HEK293 (cell line): Measurements from ENCODE around the gene GNB1L.

Experiments
- CTCF ChIA-PET: fragments of 350-600 bp; formaldehyde crosslinking; extraction: SDS; loops from one replicate; lab custom pipeline; 2021; ENCODE audit warnings: antibody characterized with exemption; lab: Yijun Ruan, JAX
- POLR2A ChIA-PET: fragments of 300-600 bp; formaldehyde crosslinking; extraction: SDS; loops from one replicate; lab custom pipeline; 2020; ENCODE audit warnings: antibody characterized with exemption, inconsistent platforms; lab: Yijun Ruan, JAX
- H3K27ac ChIP-seq: fragments of 200-500 bp; sonication (Bioruptor generic); 2 replicates; pipeline ENCODE4 v1.5.1; 2014; ENCODE audit warnings: low read depth, low read length, control low read depth, inconsistent platforms; ENCODE audit errors: extremely low read depth
- H3K36me3 ChIP-seq, 2 experiments: fragments of 200-500 bp in 1 of 2; sonication (Bioruptor generic) in 1 of 2; 1 replicate in 1 of 2; 2 replicates in 1 of 2; pipeline ENCODE4 v1.5.1; 2014 to 2017; ENCODE audit warnings: inconsistent platforms in 2 of 2, low read length in 2 of 2; ENCODE audit not compliant: control insufficient read depth in 2 of 2, insufficient read depth in 1 of 2
- H3K4me1 ChIP-seq: fragments of 200-500 bp; sonication (Bioruptor generic); 2 replicates; pipeline ENCODE4 v1.5.1; 2014; ENCODE audit warnings: mild to moderate bottlenecking, low read length, inconsistent platforms; ENCODE audit not compliant: control insufficient read depth, insufficient read depth
- H3K4me3 ChIP-seq: 2 replicates; pipeline ENCODE4 v1.5.1; 2011; ENCODE audit warnings: low read depth, mild to moderate bottlenecking, control low read depth, low read length, moderate library complexity
- H3K9me3 ChIP-seq: fragments of 200-500 bp; sonication (Bioruptor generic); 2 replicates; pipeline ENCODE4 v1.5.1; 2014; ENCODE audit warnings: low read depth, low read length, inconsistent platforms; ENCODE audit not compliant: control insufficient read depth, insufficient read depth
- KLF8 ChIP-seq: fragments of 450-650 bp; formaldehyde crosslinking; IDR thresholded peaks from 2 replicates; pipeline ENCODE4 v1.5.1; 2016; ENCODE audit warnings: missing biosample characterization, missing genetic modification characterization
- OVOL3 ChIP-seq: fragments of 450-650 bp; formaldehyde crosslinking; IDR thresholded peaks from 2 replicates; pipeline ENCODE4 v1.5.1; 2016; ENCODE audit warnings: missing biosample characterization, missing genetic modification characterization
- SCRT2 ChIP-seq: fragments of 450-650 bp; formaldehyde crosslinking; IDR thresholded peaks from 2 replicates; pipeline ENCODE4 v1.5.1; 2016; ENCODE audit warnings: missing biosample characterization, missing genetic modification characterization
- ZBTB17 ChIP-seq: fragments of 450-650 bp; formaldehyde crosslinking; IDR thresholded peaks from 2 replicates; pipeline ENCODE4 v1.5.1; 2016; ENCODE audit warnings: missing biosample characterization, missing genetic modification characterization
- ZBTB48 ChIP-seq: fragments of 450-650 bp; formaldehyde crosslinking; IDR thresholded peaks from 2 replicates; pipeline ENCODE4 v1.5.1; 2016; ENCODE audit warnings: missing biosample characterization, missing genetic modification characterization
- ZIC2 ChIP-seq: fragments of 450-650 bp; formaldehyde crosslinking; IDR thresholded peaks from 2 replicates; pipeline ENCODE4 v1.5.1; 2016; ENCODE audit warnings: missing biosample characterization, missing genetic modification characterization
- ZNF10 ChIP-seq: fragments of 450-650 bp; formaldehyde crosslinking; IDR thresholded peaks from 2 replicates; pipeline ENCODE4 v1.5.1; 2017; ENCODE audit warnings: missing biosample characterization, missing genetic modification characterization
- ZNF114 ChIP-seq: fragments of 450-650 bp; formaldehyde crosslinking; IDR thresholded peaks from 2 replicates; pipeline ENCODE4 v1.5.0; 2017; ENCODE audit warnings: missing biosample characterization, missing genetic modification characterization
- ZNF157 ChIP-seq: fragments of 450-650 bp; formaldehyde crosslinking; IDR thresholded peaks from 2 replicates; pipeline ENCODE4 v1.5.1; 2016; ENCODE audit warnings: missing biosample characterization, missing genetic modification characterization
- ZNF16 ChIP-seq: fragments of 450-650 bp; formaldehyde crosslinking; IDR thresholded peaks from 2 replicates; pipeline ENCODE4 v1.5.1; 2016; ENCODE audit warnings: low read depth, missing biosample characterization, missing genetic modification characterization
- ZNF211 ChIP-seq: fragments of 450-650 bp; formaldehyde crosslinking; IDR thresholded peaks from 2 replicates; pipeline ENCODE4 v1.5.1; 2016; ENCODE audit warnings: low read depth, missing biosample characterization, missing genetic modification characterization
- ZNF239 ChIP-seq: fragments of 450-650 bp; formaldehyde crosslinking; IDR thresholded peaks from 2 replicates; pipeline ENCODE4 v1.5.1; 2016; ENCODE audit warnings: missing biosample characterization, missing genetic modification characterization
- ZNF248 ChIP-seq: fragments of 450-650 bp; formaldehyde crosslinking; IDR thresholded peaks from 2 replicates; pipeline ENCODE4 v1.5.1; 2017; ENCODE audit warnings: missing biosample characterization, missing genetic modification characterization
- ZNF423 ChIP-seq: fragments of 450-650 bp; formaldehyde crosslinking; IDR thresholded peaks from 2 replicates; pipeline ENCODE4 v1.5.1; 2016; ENCODE audit warnings: missing biosample characterization, missing genetic modification characterization
- ZNF426 ChIP-seq: fragments of 450-650 bp; formaldehyde crosslinking; IDR thresholded peaks from 2 replicates; pipeline ENCODE4 v1.5.1; 2017; ENCODE audit warnings: missing biosample characterization, missing genetic modification characterization, mild to moderate bottlenecking, inconsistent platforms, moderate library complexity
- ZNF510 ChIP-seq: fragments of 450-650 bp; formaldehyde crosslinking; IDR thresholded peaks from 2 replicates; pipeline ENCODE4 v1.5.1; 2018; ENCODE audit warnings: mild to moderate bottlenecking, missing genetic modification characterization, missing biosample characterization; ENCODE audit not compliant: insufficient replicate concordance
- ZNF555 ChIP-seq: fragments of 450-650 bp; formaldehyde crosslinking; conservative IDR thresholded peaks from 2 replicates; pipeline ENCODE4 v1.5.1; 2017; ENCODE audit warnings: missing biosample characterization, mild to moderate bottlenecking, missing genetic modification characterization, inconsistent platforms
- ZNF571 ChIP-seq: fragments of 450-650 bp; formaldehyde crosslinking; IDR thresholded peaks from 2 replicates; pipeline ENCODE4 v1.5.0; 2017; ENCODE audit warnings: missing biosample characterization, missing genetic modification characterization
- ZNF596 ChIP-seq: fragments of 450-650 bp; IDR thresholded peaks from 2 replicates; pipeline ENCODE4 v1.5.0; 2018; ENCODE audit warnings: missing biosample characterization, mild to moderate bottlenecking, missing genetic modification characterization, moderate library complexity
- ZNF626 ChIP-seq: fragments of 450-650 bp; sonication (Bioruptor Pico); formaldehyde crosslinking; IDR thresholded peaks from 2 replicates; pipeline ENCODE4 v1.5.1; 2018; ENCODE audit warnings: missing biosample characterization, missing genetic modification characterization, inconsistent platforms
- ZNF660 ChIP-seq: fragments of 450-650 bp; IDR thresholded peaks from 2 replicates; pipeline ENCODE4 v1.5.1; 2018; ENCODE audit warnings: missing biosample characterization, mild to moderate bottlenecking, missing genetic modification characterization
- ZNF664 ChIP-seq: fragments of 450-650 bp; formaldehyde crosslinking; IDR thresholded peaks from 2 replicates; pipeline ENCODE4 v1.5.1; 2016; ENCODE audit warnings: missing biosample characterization, missing genetic modification characterization
- ZNF701 ChIP-seq: fragments of 450-650 bp; formaldehyde crosslinking; IDR thresholded peaks from 2 replicates; pipeline ENCODE4 v1.5.1; 2016; ENCODE audit warnings: missing biosample characterization, missing genetic modification characterization
- ZNF707 ChIP-seq: fragments of 450-650 bp; formaldehyde crosslinking; IDR thresholded peaks from 2 replicates; pipeline ENCODE4 v1.5.1; 2016; ENCODE audit warnings: missing biosample characterization, missing genetic modification characterization
- ZNF791 ChIP-seq: fragments of 450-650 bp; formaldehyde crosslinking; IDR thresholded peaks from 2 replicates; pipeline ENCODE4 v1.5.1; 2016; ENCODE audit warnings: missing biosample characterization, missing genetic modification characterization
- ZNF792 ChIP-seq: fragments of 450-650 bp; formaldehyde crosslinking; IDR thresholded peaks from 2 replicates; pipeline ENCODE4 v1.5.1; 2016; ENCODE audit warnings: missing biosample characterization, missing genetic modification characterization
- ZXDB ChIP-seq: fragments of 450-650 bp; formaldehyde crosslinking; IDR thresholded peaks from 2 replicates; pipeline ENCODE4 v1.5.1; 2016; ENCODE audit warnings: missing biosample characterization, missing genetic modification characterization
- TF ChIP-seq, protein P1 (sequence below): fragments of 450-650 bp; formaldehyde crosslinking; conservative IDR thresholded peaks from 2 replicates; pipeline ENCODE4 v1.5.1; 2016; ENCODE audit warnings: low read depth, missing biosample characterization, missing genetic modification characterization
- TF ChIP-seq, protein P2 (sequence below): fragments of 450-650 bp; formaldehyde crosslinking; IDR thresholded peaks from 2 replicates; pipeline ENCODE4 v1.5.1; 2016; ENCODE audit warnings: missing biosample characterization, missing genetic modification characterization
- TF ChIP-seq, protein P3 (sequence below): fragments of 450-650 bp; formaldehyde crosslinking; optimal IDR thresholded peaks from 2 replicates; pipeline ENCODE3; 2016; ENCODE audit warnings: missing biosample characterization, mild to moderate bottlenecking, missing genetic modification characterization
- TF ChIP-seq, protein P4 (sequence below): fragments of 450-650 bp; formaldehyde crosslinking; IDR thresholded peaks from 2 replicates; pipeline ENCODE4 v1.5.1; 2016; ENCODE audit warnings: missing biosample characterization, missing genetic modification characterization

Gene GNB1L

GRCh38 chr22:19854778-19855503, at the start of gene GNB1L, which contains the start of gene RTL10:
GNB1L (minus strand) TSS chr22:19854874; CDS start chr22:19821355, 33,519 bp downstream.
RTL10 (minus strand) TSS chr22:19854874; CDS start chr22:19852261, 2,613 bp downstream.
- POLR2A ChIA-PET: interaction anchor here (0.6 to 3.5 kb wide), 33 partner anchors 9 to 190 kb away, joined by 3 to 12 read pairs (median 4); partner anchors contain the start of genes GP1BB and TBX1
- Histone ChIP-seq H3K4me3 (peak within 1 kb of the TSS; percentile 86), H3K36me3 (peaks cover 0 to 33% of the 10 kb centered on the region in 2 experiments; a peak in 1 of 3 replicates), H3K27ac (peak within 1 kb of the TSS; percentile 95), H3K9me3 (no peaks in the 10 kb centered on the region), H3K4me1 (no peaks in the 10 kb centered on the region)
- CTCF ChIA-PET: interaction anchor here (0.7 to 1.7 kb wide), 7 partner anchors 10 to 125 kb away, joined by 3 to 9 read pairs (median 5); no protein-coding TSS in a partner anchor
- TF ChIP-seq ZNF596 (no peak), ZNF114 (tag by site-specific recombination) (no peak), OVOL3 (tag by site-specific recombination) (peak; percentile 81; the same call in 1 of the 2 replicates), ZBTB48 (tag by site-specific recombination) (peak; percentile 93), ZNF555 (no peak), ZNF248 (tag by site-specific recombination) (no peak), ZNF16 (tag by site-specific recombination) (no peak), ZNF571 (tag by site-specific recombination) (no peak), ZNF664 (tag by site-specific recombination) (no peak), KLF8 (peak; percentile 53), ZNF701 (tag by site-specific recombination) (no peak), ZNF239 (tag by site-specific recombination) (no peak; the same call in 1 of the 2 replicates), ZXDB (tag by site-specific recombination) (peak; percentile 49; the same call in 1 of the 2 replicates), ZNF423 (tag by site-specific recombination) (no peak), ZNF10 (tag by site-specific recombination) (no peak), SCRT2 (tag by site-specific recombination) (no peak), ZNF157 (tag by site-specific recombination) (no peak), ZNF211 (no peak), ZNF792 (peak; percentile 79), ZNF626 (no peak), ZBTB17 (tag by site-specific recombination) (peak; percentile 93), ZNF510 (tag by site-specific recombination) (no peak), ZNF426 (no peak), ZIC2 (peak; percentile 23; the same call in 1 of the 2 replicates), ZNF660 (tag by site-specific recombination) (peak; percentile 15; the same call in 1 of the 2 replicates), ZNF791 (no peak), ZNF707 (tag by site-specific recombination) (no peak)
- TF ChIP-seq, protein P1, sequence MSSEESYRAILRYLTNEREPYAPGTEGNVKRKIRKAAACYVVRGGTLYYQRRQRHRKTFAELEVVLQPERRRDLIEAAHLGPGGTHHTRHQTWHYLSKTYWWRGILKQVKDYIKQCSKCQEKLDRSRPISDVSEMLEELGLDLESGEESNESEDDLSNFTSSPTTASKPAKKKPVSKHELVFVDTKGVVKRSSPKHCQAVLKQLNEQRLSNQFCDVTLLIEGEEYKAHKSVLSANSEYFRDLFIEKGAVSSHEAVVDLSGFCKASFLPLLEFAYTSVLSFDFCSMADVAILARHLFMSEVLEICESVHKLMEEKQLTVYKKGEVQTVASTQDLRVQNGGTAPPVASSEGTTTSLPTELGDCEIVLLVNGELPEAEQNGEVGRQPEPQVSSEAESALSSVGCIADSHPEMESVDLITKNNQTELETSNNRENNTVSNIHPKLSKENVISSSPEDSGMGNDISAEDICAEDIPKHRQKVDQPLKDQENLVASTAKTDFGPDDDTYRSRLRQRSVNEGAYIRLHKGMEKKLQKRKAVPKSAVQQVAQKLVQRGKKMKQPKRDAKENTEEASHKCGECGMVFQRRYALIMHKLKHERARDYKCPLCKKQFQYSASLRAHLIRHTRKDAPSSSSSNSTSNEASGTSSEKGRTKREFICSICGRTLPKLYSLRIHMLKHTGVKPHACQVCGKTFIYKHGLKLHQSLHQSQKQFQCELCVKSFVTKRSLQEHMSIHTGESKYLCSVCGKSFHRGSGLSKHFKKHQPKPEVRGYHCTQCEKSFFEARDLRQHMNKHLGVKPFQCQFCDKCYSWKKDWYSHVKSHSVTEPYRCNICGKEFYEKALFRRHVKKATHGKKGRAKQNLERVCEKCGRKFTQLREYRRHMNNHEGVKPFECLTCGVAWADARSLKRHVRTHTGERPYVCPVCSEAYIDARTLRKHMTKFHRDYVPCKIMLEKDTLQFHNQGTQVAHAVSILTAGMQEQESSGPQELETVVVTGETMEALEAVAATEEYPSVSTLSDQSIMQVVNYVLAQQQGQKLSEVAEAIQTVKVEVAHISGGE (tag by site-specific recombination): no peak
- TF ChIP-seq, protein P2, sequence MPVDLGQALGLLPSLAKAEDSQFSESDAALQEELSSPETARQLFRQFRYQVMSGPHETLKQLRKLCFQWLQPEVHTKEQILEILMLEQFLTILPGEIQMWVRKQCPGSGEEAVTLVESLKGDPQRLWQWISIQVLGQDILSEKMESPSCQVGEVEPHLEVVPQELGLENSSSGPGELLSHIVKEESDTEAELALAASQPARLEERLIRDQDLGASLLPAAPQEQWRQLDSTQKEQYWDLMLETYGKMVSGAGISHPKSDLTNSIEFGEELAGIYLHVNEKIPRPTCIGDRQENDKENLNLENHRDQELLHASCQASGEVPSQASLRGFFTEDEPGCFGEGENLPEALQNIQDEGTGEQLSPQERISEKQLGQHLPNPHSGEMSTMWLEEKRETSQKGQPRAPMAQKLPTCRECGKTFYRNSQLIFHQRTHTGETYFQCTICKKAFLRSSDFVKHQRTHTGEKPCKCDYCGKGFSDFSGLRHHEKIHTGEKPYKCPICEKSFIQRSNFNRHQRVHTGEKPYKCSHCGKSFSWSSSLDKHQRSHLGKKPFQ: no peak
- TF ChIP-seq, protein P3, sequence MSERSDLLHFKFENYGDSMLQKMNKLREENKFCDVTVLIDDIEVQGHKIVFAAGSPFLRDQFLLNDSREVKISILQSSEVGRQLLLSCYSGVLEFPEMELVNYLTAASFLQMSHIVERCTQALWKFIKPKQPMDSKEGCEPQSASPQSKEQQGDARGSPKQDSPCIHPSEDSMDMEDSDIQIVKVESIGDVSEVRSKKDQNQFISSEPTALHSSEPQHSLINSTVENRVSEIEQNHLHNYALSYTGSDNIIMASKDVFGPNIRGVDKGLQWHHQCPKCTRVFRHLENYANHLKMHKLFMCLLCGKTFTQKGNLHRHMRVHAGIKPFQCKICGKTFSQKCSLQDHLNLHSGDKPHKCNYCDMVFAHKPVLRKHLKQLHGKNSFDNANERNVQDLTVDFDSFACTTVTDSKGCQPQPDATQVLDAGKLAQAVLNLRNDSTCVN (tag by site-specific recombination): peak; percentile 100
- TF ChIP-seq, protein P4, sequence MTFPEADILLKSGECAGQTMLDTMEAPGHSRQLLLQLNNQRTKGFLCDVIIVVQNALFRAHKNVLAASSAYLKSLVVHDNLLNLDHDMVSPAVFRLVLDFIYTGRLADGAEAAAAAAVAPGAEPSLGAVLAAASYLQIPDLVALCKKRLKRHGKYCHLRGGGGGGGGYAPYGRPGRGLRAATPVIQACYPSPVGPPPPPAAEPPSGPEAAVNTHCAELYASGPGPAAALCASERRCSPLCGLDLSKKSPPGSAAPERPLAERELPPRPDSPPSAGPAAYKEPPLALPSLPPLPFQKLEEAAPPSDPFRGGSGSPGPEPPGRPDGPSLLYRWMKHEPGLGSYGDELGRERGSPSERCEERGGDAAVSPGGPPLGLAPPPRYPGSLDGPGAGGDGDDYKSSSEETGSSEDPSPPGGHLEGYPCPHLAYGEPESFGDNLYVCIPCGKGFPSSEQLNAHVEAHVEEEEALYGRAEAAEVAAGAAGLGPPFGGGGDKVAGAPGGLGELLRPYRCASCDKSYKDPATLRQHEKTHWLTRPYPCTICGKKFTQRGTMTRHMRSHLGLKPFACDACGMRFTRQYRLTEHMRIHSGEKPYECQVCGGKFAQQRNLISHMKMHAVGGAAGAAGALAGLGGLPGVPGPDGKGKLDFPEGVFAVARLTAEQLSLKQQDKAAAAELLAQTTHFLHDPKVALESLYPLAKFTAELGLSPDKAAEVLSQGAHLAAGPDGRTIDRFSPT: peak; percentile 81
